GM12875 (cell line): ENCODE measurements around the gene DOCK2.

ENCODE experiments used
- H3K4me3 ChIP-seq: one replicate; pipeline ENCODE4 v1.5.1; 2011; ENCODE audit warnings: low read depth, low read length, control low read depth
- TF ChIP-seq, protein P1 (sequence below): IDR thresholded peaks from 2 replicates; pipeline ENCODE4 v1.5.1; 2011; ENCODE audit warnings: low read depth, mild to moderate bottlenecking, control low read depth, inconsistent platforms, low read length, moderate library complexity, borderline replicate concordance; ENCODE audit not compliant: insufficient read depth

Gene DOCK2

DNA sequence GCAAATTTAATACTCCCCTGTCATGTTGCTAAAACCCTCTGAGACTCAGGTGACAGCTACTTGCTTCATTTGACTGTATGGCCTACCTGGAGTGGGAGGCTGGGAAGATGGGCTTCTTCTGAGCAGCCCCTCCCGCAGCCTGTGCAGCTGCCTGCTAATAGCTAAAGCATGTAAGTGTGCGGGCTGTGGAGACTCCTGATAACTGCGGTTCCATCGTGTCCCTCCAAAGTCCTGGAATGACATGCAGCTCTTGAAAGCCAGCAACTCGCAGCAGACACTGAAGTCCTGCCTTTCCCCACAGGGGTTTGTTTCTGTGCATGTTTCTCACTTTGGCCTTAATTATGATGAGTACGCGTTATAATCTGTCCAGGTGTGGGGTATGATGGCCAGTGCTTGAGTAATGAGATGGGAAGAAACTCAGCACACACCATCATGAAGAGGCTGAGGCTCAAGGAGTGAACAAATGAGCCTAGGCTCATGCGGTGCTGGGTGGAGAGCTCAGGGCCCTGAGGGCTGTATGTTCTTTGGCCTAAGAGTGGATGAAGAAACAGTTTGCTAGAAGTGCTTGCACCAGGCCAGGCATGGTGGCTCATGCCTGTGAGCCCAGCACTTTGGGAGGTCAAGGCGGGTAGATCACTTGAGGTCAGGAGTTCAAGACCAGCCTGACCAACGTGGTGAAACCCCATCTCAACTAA, 119.1 kb downstream of the DOCK2 start:
- TF ChIP-seq, protein P1, sequence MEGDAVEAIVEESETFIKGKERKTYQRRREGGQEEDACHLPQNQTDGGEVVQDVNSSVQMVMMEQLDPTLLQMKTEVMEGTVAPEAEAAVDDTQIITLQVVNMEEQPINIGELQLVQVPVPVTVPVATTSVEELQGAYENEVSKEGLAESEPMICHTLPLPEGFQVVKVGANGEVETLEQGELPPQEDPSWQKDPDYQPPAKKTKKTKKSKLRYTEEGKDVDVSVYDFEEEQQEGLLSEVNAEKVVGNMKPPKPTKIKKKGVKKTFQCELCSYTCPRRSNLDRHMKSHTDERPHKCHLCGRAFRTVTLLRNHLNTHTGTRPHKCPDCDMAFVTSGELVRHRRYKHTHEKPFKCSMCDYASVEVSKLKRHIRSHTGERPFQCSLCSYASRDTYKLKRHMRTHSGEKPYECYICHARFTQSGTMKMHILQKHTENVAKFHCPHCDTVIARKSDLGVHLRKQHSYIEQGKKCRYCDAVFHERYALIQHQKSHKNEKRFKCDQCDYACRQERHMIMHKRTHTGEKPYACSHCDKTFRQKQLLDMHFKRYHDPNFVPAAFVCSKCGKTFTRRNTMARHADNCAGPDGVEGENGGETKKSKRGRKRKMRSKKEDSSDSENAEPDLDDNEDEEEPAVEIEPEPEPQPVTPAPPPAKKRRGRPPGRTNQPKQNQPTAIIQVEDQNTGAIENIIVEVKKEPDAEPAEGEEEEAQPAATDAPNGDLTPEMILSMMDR, result no peak
- H3K4me3 ChIP-seq, result no peak overlapping the region

DNA sequence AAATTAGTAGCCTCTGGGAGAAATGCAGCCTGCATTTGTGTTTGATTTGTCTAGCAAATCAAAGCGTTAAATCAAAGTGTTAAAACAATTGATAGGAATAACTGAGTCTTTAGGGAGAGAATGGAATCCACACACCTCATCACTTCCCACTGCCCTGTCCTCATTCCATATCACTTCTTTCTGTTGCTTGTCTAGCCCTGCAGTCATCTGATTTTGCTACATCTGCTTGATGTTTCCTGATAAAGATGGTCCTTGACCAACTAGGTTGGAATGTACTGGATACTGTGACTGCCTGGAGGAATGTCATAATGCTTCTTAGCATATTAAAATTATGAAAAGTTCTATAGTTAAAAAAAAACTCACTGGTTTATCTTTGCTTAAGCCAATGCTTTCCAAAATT, 119.9 kb downstream of the DOCK2 start:
- no peak overlapping the region for H3K4me3 ChIP-seq
- TF ChIP-seq, protein P1, result no peak

DNA sequence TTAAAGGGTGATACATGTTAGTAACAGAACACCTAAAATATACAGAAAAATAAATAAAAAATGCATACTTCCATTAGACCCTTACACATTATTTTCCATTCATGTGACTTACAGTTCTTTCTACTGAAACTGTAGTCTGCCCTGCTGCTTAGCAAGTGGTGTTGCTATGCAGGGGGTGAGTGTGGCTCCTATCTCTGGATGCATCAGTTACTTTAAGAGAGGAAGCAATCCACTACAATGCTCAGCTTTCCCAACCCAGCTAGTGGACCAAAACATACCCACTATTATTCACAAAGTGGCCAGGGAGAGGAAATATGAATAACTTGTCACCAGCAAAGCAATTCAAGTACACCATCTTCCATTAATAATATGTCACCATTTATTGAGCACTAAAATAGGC, 121.8 kb downstream of the DOCK2 start:
- TF ChIP-seq, protein P1, result no peak
- H3K4me3 ChIP-seq, result no peak overlapping the region

DNA sequence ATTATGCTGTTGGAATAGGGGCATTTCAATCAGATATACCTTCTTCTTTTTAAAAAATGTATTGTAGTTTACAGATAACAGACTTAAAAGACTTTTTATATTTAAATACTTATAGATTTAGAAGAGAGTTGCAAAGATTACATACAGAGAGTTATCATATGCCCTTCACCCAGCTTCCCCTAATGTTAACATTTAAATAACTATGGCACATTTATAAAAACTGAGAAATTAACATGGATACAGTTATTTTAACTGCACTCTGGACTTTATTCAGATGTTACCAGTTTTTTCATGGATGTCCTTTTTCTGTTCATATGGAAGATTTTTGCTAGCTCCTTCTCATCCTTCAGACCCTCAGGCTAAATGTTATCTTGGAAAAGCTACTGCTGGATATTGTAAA, 123.2 kb downstream of the DOCK2 start:
- no peak overlapping the region for H3K4me3 ChIP-seq
- TF ChIP-seq, protein P1, result no peak

DNA sequence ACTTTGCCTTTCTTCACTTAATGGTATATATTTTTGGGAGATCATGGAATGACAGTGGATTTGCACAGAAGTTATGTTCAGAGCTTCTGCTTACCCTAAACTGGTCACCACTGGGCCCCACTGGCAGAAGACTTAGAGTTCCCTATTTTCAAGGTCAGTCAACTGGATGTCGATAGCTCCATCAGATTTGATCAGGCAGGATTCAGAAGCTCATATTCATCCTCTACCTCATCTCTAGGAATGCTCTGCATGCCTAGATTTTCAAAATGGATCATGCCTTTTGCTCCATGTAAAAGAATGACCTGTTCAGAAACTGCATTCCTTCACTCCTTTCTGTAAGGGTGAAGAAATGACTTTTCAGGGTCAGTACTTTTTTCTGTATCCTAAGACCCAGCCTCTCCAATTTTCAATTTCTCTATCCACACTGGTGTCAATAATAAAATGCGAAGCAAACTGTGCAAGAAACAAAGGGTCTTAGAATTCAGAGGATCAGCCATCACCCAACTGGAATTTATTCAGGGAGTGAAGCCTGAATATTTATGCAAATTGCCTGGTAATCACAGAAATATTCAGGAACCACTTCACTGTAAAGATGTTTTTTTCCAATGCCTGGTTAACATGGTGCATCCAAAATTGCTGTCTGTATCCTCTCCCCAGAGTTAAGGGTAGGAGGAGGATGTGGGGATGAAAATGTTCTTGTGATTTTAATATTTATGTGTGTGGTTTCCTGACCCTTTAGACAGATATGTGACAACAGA, 125.4 kb downstream of the DOCK2 start:
- TF ChIP-seq, protein P1, result no peak
- H3K4me3 ChIP-seq, result no peak overlapping the region

DNA sequence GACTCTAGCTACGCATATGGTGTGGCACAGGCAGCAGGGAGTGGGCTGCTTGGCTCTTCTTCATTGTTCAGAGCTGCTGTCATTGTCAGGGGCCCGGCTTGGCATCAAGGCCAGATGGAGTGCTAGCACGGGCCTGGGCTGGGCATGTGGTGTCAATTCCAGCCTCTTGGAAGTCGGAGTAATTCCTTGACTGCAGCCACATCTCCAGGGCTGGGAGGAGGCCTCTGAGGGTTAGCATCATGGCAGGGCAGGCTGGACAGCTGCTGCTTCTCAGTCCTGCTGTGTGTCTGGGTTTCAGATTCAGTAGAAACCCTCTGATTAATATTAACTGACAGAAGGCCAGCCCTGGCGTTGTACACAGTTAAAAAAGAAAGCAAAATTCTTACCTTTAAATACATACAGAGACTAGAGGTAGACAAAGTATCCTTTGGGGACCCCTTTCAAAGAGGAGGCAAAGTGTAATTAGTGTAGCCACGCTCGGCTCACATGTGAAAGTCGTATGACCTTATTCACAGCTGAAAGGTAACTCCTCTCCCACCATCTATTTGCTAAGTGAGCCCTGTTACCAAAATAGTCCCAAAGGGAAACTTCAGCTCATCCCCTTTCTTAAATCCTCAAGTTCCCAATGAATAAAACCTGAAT, 126.4 kb downstream of the DOCK2 start:
- no peak overlapping the region for H3K4me3 ChIP-seq
- TF ChIP-seq, protein P1, result no peak
